Measurements from ENCODE around the gene NEURL3.

Gene NEURL3

DNA sequence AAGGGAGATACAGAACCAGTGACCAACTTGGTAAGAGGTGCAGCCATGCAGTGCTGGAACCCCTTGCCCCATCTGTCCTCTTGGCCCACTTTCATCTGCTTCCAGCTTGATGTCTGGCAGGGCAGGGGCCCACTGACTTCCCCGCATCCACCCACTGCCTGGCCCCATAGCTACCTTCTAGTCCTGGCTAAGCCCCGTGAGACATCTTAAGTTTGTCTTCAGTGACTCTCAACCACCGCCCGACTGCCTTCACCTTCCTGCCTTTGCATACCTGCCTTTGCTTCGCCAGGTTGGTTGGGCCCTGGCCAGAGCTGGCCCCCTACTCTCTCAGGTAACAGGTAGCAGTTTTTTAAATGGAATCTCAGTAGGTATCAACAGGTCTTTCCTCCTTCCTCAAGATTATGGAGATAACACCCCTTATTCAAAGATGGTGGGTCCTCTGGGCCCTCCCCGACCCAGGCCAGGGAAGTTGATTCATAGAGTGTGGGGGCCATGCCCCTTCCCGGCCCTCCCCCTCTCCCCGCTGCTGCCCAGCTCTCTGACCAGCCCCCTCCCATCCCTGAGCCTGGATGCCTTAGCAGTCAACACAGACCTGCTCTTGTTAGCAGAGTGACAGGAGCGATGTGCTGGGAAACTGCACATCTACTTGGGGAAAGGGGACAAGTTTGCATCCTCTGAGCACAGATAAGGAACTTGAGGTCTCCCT is 34.2 kb upstream of the NEURL3 start:
- no peak for DNase-seq (ENCODE audit: low spot score)

DNA sequence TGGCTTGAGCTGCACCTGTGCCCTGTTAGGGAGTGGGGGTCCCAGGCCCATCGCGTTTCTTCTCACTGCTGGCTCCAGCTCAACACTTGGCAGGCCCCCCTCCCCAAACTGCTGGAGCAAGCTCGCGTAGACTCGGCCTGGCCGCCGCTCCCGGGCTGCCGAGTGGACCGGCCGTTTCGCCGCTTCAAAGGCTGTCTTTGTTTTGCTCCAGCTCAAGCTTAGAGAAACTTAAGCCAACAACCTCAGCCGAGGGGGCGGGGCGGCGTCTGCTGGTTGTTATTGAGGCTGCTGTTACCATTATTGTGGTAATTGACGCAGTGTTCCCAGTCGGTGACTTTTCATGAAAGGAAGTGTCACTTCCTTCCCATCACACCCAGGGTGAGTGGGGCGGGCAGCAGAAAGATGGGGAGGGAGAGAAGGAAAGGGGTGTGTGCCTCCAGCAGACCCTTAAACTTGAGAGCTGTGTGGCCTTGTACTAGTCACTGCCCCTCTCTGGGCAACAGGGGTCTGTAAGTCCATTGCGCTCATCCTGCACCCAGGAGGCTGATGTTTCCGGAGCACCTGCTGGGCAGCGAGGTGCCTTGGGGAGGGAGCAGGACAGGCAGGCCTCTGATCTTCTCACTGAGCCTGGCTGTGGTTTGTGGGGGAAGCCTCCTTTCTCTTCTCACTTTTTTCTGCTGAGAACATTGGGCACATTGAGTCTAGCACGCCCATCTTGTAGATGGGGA is 33.5 kb upstream of the NEURL3 start:
- DNase-seq (ENCODE audit: low spot score) = no peak

DNA sequence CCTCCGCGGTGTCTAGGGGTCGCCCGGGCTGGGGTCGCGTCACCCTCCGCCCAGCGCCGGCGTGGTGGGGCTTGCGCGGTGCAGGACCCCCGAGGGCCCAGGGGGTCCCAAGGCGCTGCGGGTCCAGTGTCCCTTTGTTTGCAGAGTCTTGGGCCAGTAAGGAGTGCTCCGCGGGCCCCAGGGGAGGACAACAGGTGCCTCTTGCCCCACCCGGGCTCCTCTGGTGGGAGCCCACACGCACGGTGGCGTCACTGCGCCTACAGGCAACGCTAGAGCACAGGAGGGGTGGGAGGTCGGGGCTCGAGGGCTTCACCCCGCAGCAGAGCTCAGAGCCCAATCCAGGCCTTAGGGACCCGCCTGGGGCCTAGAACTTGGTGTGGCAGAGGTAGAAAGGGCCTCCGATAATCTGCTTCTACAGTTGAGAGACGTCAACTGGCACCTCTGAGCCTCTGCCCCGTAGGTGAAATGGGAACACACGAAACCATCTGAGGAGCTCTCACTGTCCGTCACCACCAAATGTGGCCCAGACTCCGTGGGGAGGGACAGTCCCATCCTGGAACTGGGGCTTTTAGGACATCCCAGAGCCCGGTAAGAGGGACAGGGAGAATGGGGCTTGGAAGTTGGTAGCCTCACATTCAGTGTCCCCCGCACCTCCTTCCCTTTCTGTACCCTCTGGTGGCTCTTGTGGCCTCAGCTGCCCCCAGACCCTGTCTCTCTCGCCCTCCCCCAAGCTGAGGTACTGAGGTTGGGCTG is 32.8 kb upstream of the NEURL3 start:
- peak; percentile 24 for DNase-seq (ENCODE audit: low spot score)

DNA sequence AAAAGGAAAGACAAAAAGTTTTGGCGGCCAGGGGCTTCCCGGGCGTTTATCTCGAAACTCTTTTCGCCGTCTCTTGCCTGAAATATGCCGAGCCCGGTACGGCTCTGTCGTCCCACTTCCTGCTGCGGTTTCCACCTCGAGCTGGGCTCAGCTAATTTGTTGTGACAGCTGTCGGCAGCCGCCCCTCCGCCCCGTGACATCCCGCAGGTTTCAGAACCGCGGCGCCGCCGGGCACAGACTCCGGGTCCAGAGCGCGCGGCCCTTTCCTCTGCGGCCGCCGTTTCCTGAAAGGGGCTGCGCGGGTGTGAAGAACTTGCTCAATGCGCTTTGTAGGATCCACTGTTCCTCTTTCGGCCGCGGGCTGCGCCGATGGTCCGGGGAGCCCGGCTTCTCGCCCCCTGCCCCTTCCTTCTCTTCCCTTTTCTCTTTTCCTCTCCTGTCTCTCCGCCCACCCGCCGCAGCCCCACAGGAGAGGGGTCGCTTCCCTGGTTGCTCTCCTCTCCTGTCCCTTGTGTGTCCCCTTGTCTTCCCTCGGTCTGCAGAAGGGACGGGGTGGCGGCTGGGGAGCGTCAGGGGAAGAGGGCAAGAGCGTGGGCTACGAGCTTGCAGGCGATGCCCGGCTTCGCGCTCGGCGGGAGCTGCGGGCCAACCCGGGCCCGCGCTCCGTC is 32.0 kb upstream of the NEURL3 start:
- peak; percentile 86 for DNase-seq (ENCODE audit: low spot score)

DNA sequence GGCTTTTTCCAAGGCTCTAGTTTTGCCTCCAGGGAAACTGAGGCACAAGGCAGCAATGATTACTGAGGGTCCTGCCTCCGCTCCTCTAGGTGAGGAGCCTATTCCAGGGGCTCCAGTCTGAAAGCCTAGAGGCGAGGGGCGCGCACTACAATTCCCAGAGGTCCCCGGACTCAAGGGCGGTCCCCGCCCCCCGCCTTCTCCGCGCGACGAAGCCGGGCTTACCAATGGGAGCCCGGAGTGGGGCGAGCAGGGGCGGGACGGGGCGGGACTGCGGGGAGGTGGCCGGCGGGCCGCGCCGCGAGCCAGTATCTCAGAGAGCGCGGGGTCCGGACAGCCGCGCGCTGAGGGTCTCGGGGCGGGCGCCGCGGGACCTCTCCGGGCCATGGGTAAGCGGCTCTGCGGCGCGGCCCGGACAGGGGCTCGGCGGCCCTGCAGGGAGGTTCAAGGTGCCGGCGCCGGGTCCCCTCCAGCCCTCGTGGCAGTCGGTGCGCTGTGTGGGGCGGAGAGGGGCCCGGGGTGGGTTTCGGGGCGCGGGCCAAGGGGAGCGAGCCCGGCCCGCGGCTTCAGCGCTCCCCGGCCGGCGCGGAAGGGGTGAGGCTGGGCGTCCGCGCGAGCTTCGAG is 31.4 kb upstream of the NEURL3 start, which contains the start of gene ARID5A:
Gene ARID5A, plus strand, starts transcription at position 308 of the 621 bp plus-strand sequence. Its CDS starts 75 bp downstream, at position 383.
- peak; percentile 93 for DNase-seq (ENCODE audit: low spot score)

DNA sequence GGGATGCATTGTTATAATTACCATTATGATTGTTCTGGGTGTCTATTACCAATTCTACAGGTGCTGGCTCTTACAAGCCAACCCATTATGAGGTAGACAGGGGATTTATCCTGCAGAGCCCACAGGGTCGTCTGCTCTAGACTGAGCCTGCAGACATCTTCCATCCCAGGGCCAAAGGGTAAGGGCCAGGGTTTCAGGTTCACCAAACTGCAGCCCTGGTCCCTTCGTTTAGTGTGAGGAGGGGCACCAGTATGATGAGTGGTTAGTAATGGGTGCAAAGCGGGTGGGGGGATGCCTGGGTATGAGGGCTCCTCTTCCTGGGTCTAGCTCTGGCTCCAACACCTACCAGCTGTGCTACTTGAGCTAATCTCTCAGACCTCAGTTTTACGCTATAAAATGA is 30.2 kb upstream of the NEURL3 start:
- DNase-seq (ENCODE audit: low spot score) = no peak

- no peak for DNase-seq (ENCODE audit: low spot score)
Measured at GRCh38 chr2:96534701-96535181, 29.6 kb upstream of the NEURL3 start.

GRCh38 chr2:96534141-96534540 is 29.0 kb upstream of the NEURL3 start:
- no peak for DNase-seq (ENCODE audit: low spot score)

- DNase-seq (ENCODE audit: low spot score) = no peak
Measured at GRCh38 chr2:96533292-96534073, 28.3 kb upstream of the NEURL3 start.

DNA sequence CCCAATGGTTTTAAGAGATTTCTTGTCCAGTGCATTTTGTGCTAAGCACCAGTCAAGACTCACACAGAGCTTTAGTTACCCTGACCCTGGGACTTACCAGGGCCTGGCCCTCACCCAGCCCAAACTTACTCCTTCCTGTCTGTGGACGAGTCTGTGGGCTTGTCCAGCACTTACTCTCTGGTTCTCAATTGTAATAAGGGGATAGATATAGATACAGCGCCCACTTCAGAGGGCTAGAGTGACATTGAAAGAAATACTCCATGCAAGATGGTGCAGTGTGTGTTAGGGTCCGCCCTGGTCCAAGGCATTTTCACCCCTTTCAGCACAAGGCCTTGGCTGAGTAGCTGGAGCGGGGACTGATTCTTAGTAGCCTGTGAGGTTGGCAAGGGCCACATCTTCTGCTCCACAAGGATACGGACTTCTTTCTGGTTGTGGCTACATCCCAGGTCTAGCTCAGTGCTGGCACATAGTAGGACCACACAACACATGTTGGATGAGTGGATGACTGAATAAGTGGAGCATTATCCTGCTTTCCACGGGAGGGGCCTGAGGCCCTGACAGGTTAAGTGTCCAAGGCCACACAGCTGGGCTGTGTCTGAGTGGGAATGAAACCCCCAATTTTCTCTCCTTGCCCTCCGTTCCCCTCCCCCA is 27.6 kb upstream of the NEURL3 start:
- no peak for DNase-seq (ENCODE audit: low spot score)

GRCh38 chr2:96531872-96532505 is 26.8 kb upstream of the NEURL3 start:
- no peak for DNase-seq (ENCODE audit: low spot score)

GRCh38 chr2:96531366-96531765 is 26.2 kb upstream of the NEURL3 start:
- DNase-seq (ENCODE audit: low spot score) = no peak

DNA sequence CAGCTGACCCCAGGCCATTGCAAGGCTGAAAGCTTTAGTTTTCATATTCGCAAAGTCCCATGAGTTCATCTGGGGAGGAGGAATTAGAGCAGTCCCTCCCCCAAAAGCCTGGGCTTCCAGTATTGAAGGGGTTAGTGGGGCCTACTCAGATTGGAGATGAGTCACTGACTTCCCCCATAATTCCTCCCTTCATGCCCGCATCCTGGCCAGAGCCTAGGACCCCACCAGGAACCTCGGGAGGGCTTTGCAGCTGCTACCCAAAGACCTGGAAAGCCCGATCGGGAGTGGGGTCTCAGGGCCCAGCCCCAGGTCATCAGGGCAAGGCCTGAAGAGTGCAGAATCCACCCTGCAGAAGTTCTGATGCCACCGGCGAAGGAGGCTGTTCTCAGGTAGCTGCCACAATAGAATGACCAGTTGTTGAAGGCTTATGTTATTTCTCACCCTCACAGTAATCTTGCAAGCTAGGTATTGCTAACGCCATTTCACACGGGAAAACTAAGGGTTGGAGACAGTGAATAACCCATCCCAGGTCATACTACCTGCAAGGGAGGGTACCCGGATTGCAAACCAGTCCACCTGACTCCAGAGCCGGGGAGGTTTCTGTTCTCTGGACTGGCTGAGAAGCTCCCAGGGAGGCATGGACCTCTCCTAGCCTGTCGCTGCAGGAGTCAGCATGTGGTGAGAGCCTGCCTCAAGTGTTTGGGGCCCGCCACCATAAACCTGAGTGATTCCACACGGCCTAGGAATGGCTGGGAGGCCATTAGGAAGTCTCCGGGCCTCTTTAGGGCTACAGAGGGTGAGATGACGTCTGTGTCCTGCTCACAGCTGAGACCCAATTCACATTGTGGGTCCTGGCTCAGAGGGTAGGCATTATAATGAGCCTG is 25.6 kb upstream of the NEURL3 start:
- no peak for DNase-seq (ENCODE audit: low spot score)

- DNase-seq (ENCODE audit: low spot score) = no peak
Measured at GRCh38 chr2:96530144-96530430, 24.9 kb upstream of the NEURL3 start.

- DNase-seq (ENCODE audit: low spot score) = no peak
Measured at GRCh38 chr2:96529376-96530143, 24.4 kb upstream of the NEURL3 start.

DNA sequence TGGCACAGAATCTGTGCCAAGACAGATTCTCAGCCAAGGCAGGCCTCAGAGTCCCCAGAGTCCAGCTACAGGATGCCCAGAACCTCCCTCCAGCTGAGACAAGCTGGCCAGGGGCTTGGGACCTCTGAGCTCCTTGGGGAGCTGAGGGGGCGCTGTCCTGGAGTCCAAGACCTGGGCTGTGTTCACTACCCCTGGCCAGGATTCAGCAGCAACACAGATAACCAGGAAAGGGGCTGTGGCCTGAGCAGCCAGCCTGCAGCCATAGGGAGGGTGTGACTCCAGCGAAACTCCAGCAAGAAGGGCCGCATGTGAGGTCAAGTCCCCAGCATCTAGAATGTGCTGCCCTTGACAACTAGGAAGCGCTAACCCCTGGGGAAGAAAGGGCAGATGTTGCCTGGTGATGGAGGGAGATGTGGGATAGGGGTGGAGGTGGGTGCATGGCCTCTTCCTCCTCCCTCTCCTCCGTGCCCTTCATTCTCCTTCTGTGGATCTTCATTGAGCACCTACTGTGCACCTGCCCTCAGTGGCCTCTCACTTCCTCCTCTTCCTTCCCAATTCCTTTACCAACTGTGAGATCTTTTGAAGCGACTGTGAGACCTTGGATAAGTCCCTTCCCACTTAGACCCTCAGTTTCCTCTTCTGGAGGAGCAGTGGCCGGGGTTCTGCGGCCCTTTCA is 23.7 kb upstream of the NEURL3 start:
- DNase-seq (ENCODE audit: low spot score) = no peak

GRCh38 chr2:96528006-96528699 is 23.0 kb upstream of the NEURL3 start:
- peak; percentile 26 for DNase-seq (ENCODE audit: low spot score)

Data from NAMALWA (cell line).